ENCODE results near the gene KIAA2012.

The KIAA2012 gene

GRCh38 chr2:202185156-202185555 lies 112.1 kb downstream of the KIAA2012 start:
- no peak for DNase-seq
- Histone ChIP-seq H3K79me2 (ENCODE audit: insufficient read depth, low read length) (no peaks in the 10 kb centered on the region), H3K36me3 (ENCODE audit: insufficient read depth, low read length) (no peaks in the 10 kb centered on the region), H3K4me2 (ENCODE audit: insufficient read depth, low read length) (no peak overlapping the region), H3K4me3 (ENCODE audit: low read depth in 1 of 2, low read length in 2 of 2) (no peak overlapping the region), H3K4me1 (ENCODE audit: insufficient read depth, low read length) (no peaks in the 10 kb centered on the region), H3K9me3 (ENCODE audit: insufficient read depth, low read length, severe bottlenecking) (no peaks in the 10 kb centered on the region), H3K9ac (ENCODE audit: low read depth, low read length) (no peak overlapping the region), H2AFZ (ENCODE audit: low read depth, low read length) (no peak overlapping the region), H4K20me1 (ENCODE audit: insufficient read depth, low read length) (no peaks in the 10 kb centered on the region), H3K27ac (ENCODE audit: low read length) (no peak overlapping the region), H3K27me3 (ENCODE audit: insufficient read depth, low read length, poor library complexity) (peaks cover 8% of the 10 kb centered on the region)
- TF ChIP-seq EZH2 (IDR thresholded peaks at IDR 0.05; ENCODE audit: borderline replicate concordance, low read depth, low read length, severe bottlenecking) (no peak), CTCF (IDR thresholded peaks at IDR 0.05; ENCODE audit: borderline replicate concordance, extremely low read depth, low read length, poor library complexity, severe bottlenecking) (no peak)
- ATAC-seq (ENCODE audit: insufficient read depth, low read depth): no peak

- Histone ChIP-seq H3K36me3 (ENCODE audit: insufficient read depth, low read length) (no peaks in the 10 kb centered on the region), H3K4me2 (ENCODE audit: insufficient read depth, low read length) (no peak overlapping the region), H3K9me3 (ENCODE audit: insufficient read depth, low read length, severe bottlenecking) (no peaks in the 10 kb centered on the region), H3K4me3 (ENCODE audit: low read depth in 1 of 2, low read length in 2 of 2) (no peak overlapping the region), H3K4me1 (ENCODE audit: insufficient read depth, low read length) (no peaks in the 10 kb centered on the region), H3K79me2 (ENCODE audit: insufficient read depth, low read length) (no peaks in the 10 kb centered on the region), H3K27ac (ENCODE audit: low read length) (no peak overlapping the region), H3K27me3 (ENCODE audit: insufficient read depth, low read length, poor library complexity) (peaks cover 8% of the 10 kb centered on the region), H4K20me1 (ENCODE audit: insufficient read depth, low read length) (no peaks in the 10 kb centered on the region), H3K9ac (ENCODE audit: low read depth, low read length) (no peak overlapping the region), H2AFZ (ENCODE audit: low read depth, low read length) (no peak overlapping the region)
- DNase-seq (no peak), ATAC-seq (ENCODE audit: insufficient read depth, low read depth) (no peak)
- TF ChIP-seq CTCF (IDR thresholded peaks at IDR 0.05; ENCODE audit: borderline replicate concordance, extremely low read depth, low read length, poor library complexity, severe bottlenecking): no peak
- no peak for TF ChIP-seq EZH2 (IDR thresholded peaks at IDR 0.05; ENCODE audit: borderline replicate concordance, low read depth, low read length, severe bottlenecking)
Measured at GRCh38 chr2:202186641-202187202, 113.7 kb downstream of the KIAA2012 start.

GRCh38 chr2:202187570-202187969 lies 114.5 kb downstream of the KIAA2012 start:
- no peak for ATAC-seq (ENCODE audit: insufficient read depth, low read depth)
- Histone ChIP-seq H3K4me2 (ENCODE audit: insufficient read depth, low read length) (no peak overlapping the region), H3K27ac (ENCODE audit: low read length) (no peak overlapping the region)

More at GRCh38 chr2:202187570-202187969, 114.5 kb downstream of the KIAA2012 start:
- no peaks in the 10 kb centered on the region for H3K79me2 ChIP-seq (ENCODE audit: insufficient read depth, low read length)
- no peak overlapping the region for H3K4me3 ChIP-seq (ENCODE audit: low read depth in 1 of 2, low read length in 2 of 2)
- no peaks in the 10 kb centered on the region for H3K9me3 ChIP-seq (ENCODE audit: insufficient read depth, low read length, severe bottlenecking)
- no peaks in the 10 kb centered on the region for H3K36me3 ChIP-seq (ENCODE audit: insufficient read depth, low read length)
- no peak overlapping the region for H3K9ac ChIP-seq (ENCODE audit: low read depth, low read length)
- TF ChIP-seq EZH2 (IDR thresholded peaks at IDR 0.05; ENCODE audit: borderline replicate concordance, low read depth, low read length, severe bottlenecking) (no peak), CTCF (IDR thresholded peaks at IDR 0.05; ENCODE audit: borderline replicate concordance, extremely low read depth, low read length, poor library complexity, severe bottlenecking) (no peak)
- H3K4me1 ChIP-seq (ENCODE audit: insufficient read depth, low read length): no peaks in the 10 kb centered on the region
- DNase-seq: no peak
- H4K20me1 ChIP-seq (ENCODE audit: insufficient read depth, low read length): no peaks in the 10 kb centered on the region
- no peak overlapping the region for H2AFZ ChIP-seq (ENCODE audit: low read depth, low read length)
- peaks cover 8% of the 10 kb centered on the region for H3K27me3 ChIP-seq (ENCODE audit: insufficient read depth, low read length, poor library complexity)

All from DND-41 (cell line).